Measurements from ENCODE around the gene CLEC4F.

DNA sequence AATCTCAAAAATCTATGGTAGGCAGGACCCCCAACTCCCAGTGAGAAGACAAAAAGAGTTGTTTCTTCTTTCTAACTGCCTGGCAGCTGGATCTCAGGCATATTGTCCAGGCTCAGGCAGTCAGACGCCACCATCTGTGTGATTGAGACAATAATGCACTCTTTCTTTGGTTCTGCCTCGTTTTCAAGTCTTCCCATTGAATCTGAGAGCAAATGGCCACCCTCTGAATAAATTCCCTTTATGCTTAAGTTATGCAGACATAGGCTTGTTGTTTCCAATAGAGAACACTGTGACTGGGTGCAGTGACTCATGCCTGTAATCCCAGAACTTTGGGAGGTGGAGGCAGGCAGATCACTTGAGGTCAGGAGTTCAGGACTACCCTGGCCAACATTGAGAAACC, 30.5 kb upstream of the CLEC4F start:
- TF ChIP-seq EZH2 (IDR thresholded peaks at IDR 0.05): no peak
- TF ChIP-seq POLR2AphosphoS5 (IDR thresholded peaks at IDR 0.05; ENCODE audit: borderline replicate concordance, low read depth, low read length): no peak
- no peak for TF ChIP-seq FOXP2 (optimal IDR thresholded peaks at IDR 0.05; ENCODE audit: control extremely low read depth, extremely low read length, insufficient read depth)

Measured in SK-N-MC (cell line).